WTC11 (cell line): ENCODE data around the gene ABCG1. TPM values are rescaled to one million over a fixed set of nuclear protein-coding genes. Genes with fewer than 3 reads are reported as not detected.

ENCODE experiments used
- ATAC-seq: fragments of 200-7000 bp; cut with Tn5 transposase; 2 replicates; pipeline ENCODE4 v1.10.0; 2021; ENCODE audit warnings: mild to moderate bottlenecking, moderate library complexity
- CTCF ChIA-PET: fragments of 300-600 bp; sonication (Branson Sonifier 250); formaldehyde crosslinking; loops from one replicate; lab custom pipeline; 2021; ENCODE audit warnings: antibody characterized with exemption; lab: Charles Lee
- POLR2A ChIA-PET: fragments of 350-600 bp; sonication (Branson Sonifier 250); formaldehyde crosslinking; loops from one replicate; lab custom pipeline; 2021; ENCODE audit warnings: antibody characterized with exemption; lab: Charles Lee
- DNase-seq: peaks from one replicate; pipeline ENCODE4 v3.0.0; 2021; ENCODE audit warnings: low spot score
- H3K27ac Mint-ChIP-seq: 2 replicates; pipeline ENCODE4 v1.8.0; 2021; ENCODE audit warnings: mixed read lengths
- H3K27me3 Mint-ChIP-seq: 2 replicates; pipeline ENCODE4 v1.8.0; 2021; ENCODE audit warnings: low read depth, mild to moderate bottlenecking, moderate library complexity, mixed read lengths
- H3K36me3 Mint-ChIP-seq: 2 replicates; pipeline ENCODE4 v1.8.0; 2021; ENCODE audit warnings: mixed read lengths
- H3K4me1 Mint-ChIP-seq: 2 replicates; pipeline ENCODE4 v1.8.0; 2022; ENCODE audit warnings: mixed read lengths
- H3K4me3 Mint-ChIP-seq: 2 replicates; pipeline ENCODE4 v1.8.0; 2021; ENCODE audit warnings: mild to moderate bottlenecking, moderate library complexity, mixed read lengths
- H3K9me3 Mint-ChIP-seq: 2 replicates; pipeline ENCODE4 v1.8.0; 2021; ENCODE audit warnings: mixed read lengths
- ATF1 ChIP-seq: sonication (generic); formaldehyde crosslinking; IDR thresholded peaks from 2 replicates; pipeline ENCODE4 v1.8.1; 2023; ENCODE audit warnings: mild to moderate bottlenecking, moderate library complexity, missing genetic modification reagents
- CBFB ChIP-seq: sonication (generic); formaldehyde crosslinking; IDR thresholded peaks from 2 replicates; pipeline ENCODE4 v1.8.1; 2022; ENCODE audit warnings: mild to moderate bottlenecking, low read depth, missing genetic modification reagents
- CREB1 ChIP-seq: sonication (generic); formaldehyde crosslinking; IDR thresholded peaks from 2 replicates; pipeline ENCODE4 v1.8.0; 2023; ENCODE audit warnings: mild to moderate bottlenecking, missing genetic modification reagents
- EMX1 ChIP-seq: fragments of 250-450 bp; sonication (Bioruptor Pico); IDR thresholded peaks from 2 replicates; pipeline ENCODE4 v1.8.0; 2021; ENCODE audit warnings: mild to moderate bottlenecking
- FOXK1 ChIP-seq: sonication (generic); formaldehyde crosslinking; IDR thresholded peaks from 2 replicates; pipeline ENCODE4 v1.8.0; 2022; ENCODE audit warnings: mild to moderate bottlenecking, moderate library complexity, missing genetic modification reagents
- FOXP1 ChIP-seq: sonication (generic); formaldehyde crosslinking; IDR thresholded peaks from 2 replicates; pipeline ENCODE4 v1.8.0; 2022; ENCODE audit warnings: missing genetic modification reagents, mild to moderate bottlenecking, moderate library complexity, borderline replicate concordance
- HMGA2 ChIP-seq: fragments of 250-450 bp; sonication (Bioruptor Pico); IDR thresholded peaks from 2 replicates; pipeline ENCODE4 v1.4.0; 2021; ENCODE audit warnings: mild to moderate bottlenecking, moderate library complexity
- JUN ChIP-seq: sonication (generic); formaldehyde crosslinking; IDR thresholded peaks from 2 replicates; pipeline ENCODE4 v1.8.0; 2023; ENCODE audit warnings: mild to moderate bottlenecking, missing genetic modification reagents
- NR1H2 ChIP-seq: sonication (generic); formaldehyde crosslinking; IDR thresholded peaks from 2 replicates; pipeline ENCODE4 v1.9.0; 2021; ENCODE audit warnings: mild to moderate bottlenecking, moderate library complexity, missing genetic modification reagents
- SMAD3 ChIP-seq: sonication (generic); formaldehyde crosslinking; IDR thresholded peaks from 2 replicates; pipeline ENCODE4 v1.8.0; 2022; ENCODE audit warnings: missing genetic modification reagents, mild to moderate bottlenecking, borderline replicate concordance
- TP53 ChIP-seq: sonication (generic); formaldehyde crosslinking; IDR thresholded peaks from 2 replicates; pipeline ENCODE4 v1.8.1; 2023; ENCODE audit warnings: mild to moderate bottlenecking, missing genetic modification reagents
- ZBTB21 ChIP-seq: sonication (generic); formaldehyde crosslinking; IDR thresholded peaks from 2 replicates; pipeline ENCODE4 v1.8.1; 2023; ENCODE audit warnings: mild to moderate bottlenecking, missing genetic modification reagents, borderline replicate concordance
- ZNF121 ChIP-seq: sonication (generic); formaldehyde crosslinking; IDR thresholded peaks from 2 replicates; pipeline ENCODE4 v1.8.0; 2023; ENCODE audit warnings: missing genetic modification reagents
- ZNF232 ChIP-seq: sonication (generic); formaldehyde crosslinking; IDR thresholded peaks from 2 replicates; pipeline ENCODE4 v1.8.0; 2022; ENCODE audit warnings: mild to moderate bottlenecking, missing genetic modification reagents
- total RNA-seq: library from RNA; stranded (reverse); gene quantifications from 3 replicates; pipeline ENCODE4 v1.2.3, GENCODE V29; 2021
- TF ChIP-seq, protein P1 (sequence below): sonication (generic); formaldehyde crosslinking; IDR thresholded peaks from 2 replicates; pipeline ENCODE4 v1.8.1; 2022; ENCODE audit warnings: missing genetic modification reagents, borderline replicate concordance
- TF ChIP-seq, protein P2 (sequence below): sonication (generic); formaldehyde crosslinking; IDR thresholded peaks from 2 replicates; pipeline ENCODE4 v1.8.0; 2022; ENCODE audit warnings: missing genetic modification reagents
- TF ChIP-seq, protein P3 (sequence below): sonication (generic); formaldehyde crosslinking; IDR thresholded peaks from 2 replicates; pipeline ENCODE4 v1.8.1; 2023; ENCODE audit warnings: mild to moderate bottlenecking, missing genetic modification reagents
- TF ChIP-seq, protein P4 (sequence below): sonication (generic); formaldehyde crosslinking; IDR thresholded peaks from 2 replicates; pipeline ENCODE4 v1.8.0; 2023; ENCODE audit warnings: mild to moderate bottlenecking, missing genetic modification reagents
- TF ChIP-seq, protein P5 (sequence below): sonication (generic); formaldehyde crosslinking; IDR thresholded peaks from 2 replicates; pipeline ENCODE4 v1.8.1; 2023; ENCODE audit warnings: mild to moderate bottlenecking, missing genetic modification reagents, moderate library complexity
- TF ChIP-seq, protein P6 (sequence below): fragments of 250-450 bp; sonication (Bioruptor Pico); IDR thresholded peaks from 2 replicates; pipeline ENCODE4 v2.1.2; 2022; ENCODE audit warnings: mild to moderate bottlenecking, moderate library complexity
- TF ChIP-seq, protein P7 (sequence below): fragments of 250-450 bp; sonication (Bioruptor Pico); IDR thresholded peaks from 2 replicates; pipeline ENCODE4 v1.9.0; 2021; ENCODE audit warnings: mild to moderate bottlenecking
- TF ChIP-seq, protein P8 (sequence below): sonication (generic); formaldehyde crosslinking; IDR thresholded peaks from 2 replicates; pipeline ENCODE4 v1.8.1; 2023; ENCODE audit warnings: mild to moderate bottlenecking, missing genetic modification reagents, moderate library complexity
- TF ChIP-seq, protein P9 (sequence below): sonication (generic); formaldehyde crosslinking; IDR thresholded peaks from 2 replicates; pipeline ENCODE4 v1.8.1; 2022; ENCODE audit warnings: mild to moderate bottlenecking, moderate library complexity, missing genetic modification reagents

ABCG1 gene
- total RNA-seq, 1 experiment from 2014 or later, result 4.0 TPM

DNA sequence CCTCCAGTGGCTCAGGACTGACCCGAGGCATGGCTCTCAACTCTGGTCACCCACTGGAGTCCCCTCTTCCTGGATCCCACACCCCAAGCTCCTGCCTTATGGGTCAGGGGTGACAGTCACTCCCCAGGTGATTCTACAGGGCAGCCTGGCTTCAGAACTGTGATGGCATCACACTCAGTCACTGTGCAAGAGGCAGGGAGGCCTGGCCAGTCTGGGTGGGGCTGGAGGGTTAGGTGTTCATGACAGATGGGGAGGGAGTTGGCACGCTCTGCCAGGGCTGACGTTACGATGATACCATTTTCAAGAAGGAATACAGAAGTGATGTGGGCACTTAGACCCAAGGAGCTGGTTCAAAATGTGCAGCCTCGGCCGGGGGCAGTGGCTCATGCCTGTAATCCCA lies 25.2 kb upstream of the ABCG1 start (continued):
- TF ChIP-seq, protein P1, sequence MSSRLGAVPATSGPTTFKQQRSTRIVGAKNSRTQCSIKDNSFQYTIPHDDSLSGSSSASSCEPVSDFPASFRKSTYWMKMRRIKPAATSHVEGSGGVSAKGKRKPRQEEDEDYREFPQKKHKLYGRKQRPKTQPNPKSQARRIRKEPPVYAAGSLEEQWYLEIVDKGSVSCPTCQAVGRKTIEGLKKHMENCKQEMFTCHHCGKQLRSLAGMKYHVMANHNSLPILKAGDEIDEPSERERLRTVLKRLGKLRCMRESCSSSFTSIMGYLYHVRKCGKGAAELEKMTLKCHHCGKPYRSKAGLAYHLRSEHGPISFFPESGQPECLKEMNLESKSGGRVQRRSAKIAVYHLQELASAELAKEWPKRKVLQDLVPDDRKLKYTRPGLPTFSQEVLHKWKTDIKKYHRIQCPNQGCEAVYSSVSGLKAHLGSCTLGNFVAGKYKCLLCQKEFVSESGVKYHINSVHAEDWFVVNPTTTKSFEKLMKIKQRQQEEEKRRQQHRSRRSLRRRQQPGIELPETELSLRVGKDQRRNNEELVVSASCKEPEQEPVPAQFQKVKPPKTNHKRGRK (CRISPR knock-in tag), result no peak
- no peak for TF ChIP-seq CREB1 (CRISPR knock-in tag)
- TF ChIP-seq FOXP1 (CRISPR knock-in tag), result no peak
- TF ChIP-seq, protein P2, sequence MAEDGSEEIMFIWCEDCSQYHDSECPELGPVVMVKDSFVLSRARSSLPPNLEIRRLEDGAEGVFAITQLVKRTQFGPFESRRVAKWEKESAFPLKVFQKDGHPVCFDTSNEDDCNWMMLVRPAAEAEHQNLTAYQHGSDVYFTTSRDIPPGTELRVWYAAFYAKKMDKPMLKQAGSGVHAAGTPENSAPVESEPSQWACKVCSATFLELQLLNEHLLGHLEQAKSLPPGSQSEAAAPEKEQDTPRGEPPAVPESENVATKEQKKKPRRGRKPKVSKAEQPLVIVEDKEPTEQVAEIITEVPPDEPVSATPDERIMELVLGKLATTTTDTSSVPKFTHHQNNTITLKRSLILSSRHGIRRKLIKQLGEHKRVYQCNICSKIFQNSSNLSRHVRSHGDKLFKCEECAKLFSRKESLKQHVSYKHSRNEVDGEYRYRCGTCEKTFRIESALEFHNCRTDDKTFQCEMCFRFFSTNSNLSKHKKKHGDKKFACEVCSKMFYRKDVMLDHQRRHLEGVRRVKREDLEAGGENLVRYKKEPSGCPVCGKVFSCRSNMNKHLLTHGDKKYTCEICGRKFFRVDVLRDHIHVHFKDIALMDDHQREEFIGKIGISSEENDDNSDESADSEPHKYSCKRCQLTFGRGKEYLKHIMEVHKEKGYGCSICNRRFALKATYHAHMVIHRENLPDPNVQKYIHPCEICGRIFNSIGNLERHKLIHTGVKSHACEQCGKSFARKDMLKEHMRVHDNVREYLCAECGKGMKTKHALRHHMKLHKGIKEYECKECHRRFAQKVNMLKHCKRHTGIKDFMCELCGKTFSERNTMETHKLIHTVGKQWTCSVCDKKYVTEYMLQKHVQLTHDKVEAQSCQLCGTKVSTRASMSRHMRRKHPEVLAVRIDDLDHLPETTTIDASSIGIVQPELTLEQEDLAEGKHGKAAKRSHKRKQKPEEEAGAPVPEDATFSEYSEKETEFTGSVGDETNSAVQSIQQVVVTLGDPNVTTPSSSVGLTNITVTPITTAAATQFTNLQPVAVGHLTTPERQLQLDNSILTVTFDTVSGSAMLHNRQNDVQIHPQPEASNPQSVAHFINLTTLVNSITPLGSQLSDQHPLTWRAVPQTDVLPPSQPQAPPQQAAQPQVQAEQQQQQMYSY (CRISPR knock-in tag), result no peak
- TF ChIP-seq, protein P3, sequence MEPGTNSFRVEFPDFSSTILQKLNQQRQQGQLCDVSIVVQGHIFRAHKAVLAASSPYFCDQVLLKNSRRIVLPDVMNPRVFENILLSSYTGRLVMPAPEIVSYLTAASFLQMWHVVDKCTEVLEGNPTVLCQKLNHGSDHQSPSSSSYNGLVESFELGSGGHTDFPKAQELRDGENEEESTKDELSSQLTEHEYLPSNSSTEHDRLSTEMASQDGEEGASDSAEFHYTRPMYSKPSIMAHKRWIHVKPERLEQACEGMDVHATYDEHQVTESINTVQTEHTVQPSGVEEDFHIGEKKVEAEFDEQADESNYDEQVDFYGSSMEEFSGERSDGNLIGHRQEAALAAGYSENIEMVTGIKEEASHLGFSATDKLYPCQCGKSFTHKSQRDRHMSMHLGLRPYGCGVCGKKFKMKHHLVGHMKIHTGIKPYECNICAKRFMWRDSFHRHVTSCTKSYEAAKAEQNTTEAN (CRISPR knock-in tag), result no peak
- TF ChIP-seq TP53 (CRISPR knock-in tag), result no peak
- TF ChIP-seq, protein P4, sequence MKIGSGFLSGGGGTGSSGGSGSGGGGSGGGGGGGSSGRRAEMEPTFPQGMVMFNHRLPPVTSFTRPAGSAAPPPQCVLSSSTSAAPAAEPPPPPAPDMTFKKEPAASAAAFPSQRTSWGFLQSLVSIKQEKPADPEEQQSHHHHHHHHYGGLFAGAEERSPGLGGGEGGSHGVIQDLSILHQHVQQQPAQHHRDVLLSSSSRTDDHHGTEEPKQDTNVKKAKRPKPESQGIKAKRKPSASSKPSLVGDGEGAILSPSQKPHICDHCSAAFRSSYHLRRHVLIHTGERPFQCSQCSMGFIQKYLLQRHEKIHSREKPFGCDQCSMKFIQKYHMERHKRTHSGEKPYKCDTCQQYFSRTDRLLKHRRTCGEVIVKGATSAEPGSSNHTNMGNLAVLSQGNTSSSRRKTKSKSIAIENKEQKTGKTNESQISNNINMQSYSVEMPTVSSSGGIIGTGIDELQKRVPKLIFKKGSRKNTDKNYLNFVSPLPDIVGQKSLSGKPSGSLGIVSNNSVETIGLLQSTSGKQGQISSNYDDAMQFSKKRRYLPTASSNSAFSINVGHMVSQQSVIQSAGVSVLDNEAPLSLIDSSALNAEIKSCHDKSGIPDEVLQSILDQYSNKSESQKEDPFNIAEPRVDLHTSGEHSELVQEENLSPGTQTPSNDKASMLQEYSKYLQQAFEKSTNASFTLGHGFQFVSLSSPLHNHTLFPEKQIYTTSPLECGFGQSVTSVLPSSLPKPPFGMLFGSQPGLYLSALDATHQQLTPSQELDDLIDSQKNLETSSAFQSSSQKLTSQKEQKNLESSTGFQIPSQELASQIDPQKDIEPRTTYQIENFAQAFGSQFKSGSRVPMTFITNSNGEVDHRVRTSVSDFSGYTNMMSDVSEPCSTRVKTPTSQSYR (CRISPR knock-in tag), result no peak
- TF ChIP-seq, protein P5, sequence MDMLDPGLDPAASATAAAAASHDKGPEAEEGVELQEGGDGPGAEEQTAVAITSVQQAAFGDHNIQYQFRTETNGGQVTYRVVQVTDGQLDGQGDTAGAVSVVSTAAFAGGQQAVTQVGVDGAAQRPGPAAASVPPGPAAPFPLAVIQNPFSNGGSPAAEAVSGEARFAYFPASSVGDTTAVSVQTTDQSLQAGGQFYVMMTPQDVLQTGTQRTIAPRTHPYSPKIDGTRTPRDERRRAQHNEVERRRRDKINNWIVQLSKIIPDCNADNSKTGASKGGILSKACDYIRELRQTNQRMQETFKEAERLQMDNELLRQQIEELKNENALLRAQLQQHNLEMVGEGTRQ (CRISPR knock-in tag), result no peak

DNA sequence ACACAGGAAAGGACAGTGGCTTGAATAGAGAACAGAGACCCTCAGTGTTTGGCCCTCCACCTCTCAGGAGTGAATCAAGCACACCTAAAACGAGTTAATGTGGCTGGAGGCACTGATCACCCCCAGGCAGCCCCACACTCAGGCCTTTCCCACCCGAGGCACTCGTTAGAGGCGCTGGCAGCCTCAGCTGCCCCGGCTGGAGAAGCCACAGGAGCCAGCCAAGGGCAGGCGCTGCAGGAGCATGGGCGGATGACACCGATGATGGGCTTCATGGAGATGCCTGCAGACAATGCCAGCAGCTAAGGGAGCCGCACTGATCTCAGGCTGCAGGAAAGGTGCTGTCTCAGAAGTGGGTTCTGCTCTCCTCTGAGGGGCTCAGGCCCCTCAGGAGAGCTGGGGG lies 24.1 kb upstream of the ABCG1 start:
- ChIA-PET CTCF (interaction anchor here (1.5 kb wide), 1 partner anchor 64 kb away, joined by 5 read pairs; no protein-coding TSS in a partner anchor), POLR2A (no interaction called here)
- peaks cover 8% of the 10 kb centered on the region for H3K9me3 Mint-ChIP-seq
- DNase-seq, result no peak
- H3K36me3 Mint-ChIP-seq, result no peaks in the 10 kb centered on the region
- no peak for ATAC-seq
- no peaks in the 10 kb centered on the region for H3K4me1 Mint-ChIP-seq
- H3K27me3 Mint-ChIP-seq, result no peaks in the 10 kb centered on the region; the same call in 1 of the 2 replicates
- no peak overlapping the region for H3K4me3 Mint-ChIP-seq
- no peak overlapping the region for H3K27ac Mint-ChIP-seq
- TF ChIP-seq ATF1 (CRISPR knock-in tag) (no peak), JUN (CRISPR knock-in tag) (no peak), ZNF232 (CRISPR knock-in tag) (no peak), HMGA2 (CRISPR knock-in tag) (no peak), CBFB (CRISPR knock-in tag) (no peak), EMX1 (CRISPR knock-in tag) (no peak), NR1H2 (no peak), ZNF121 (CRISPR knock-in tag) (no peak), ZBTB21 (no peak), SMAD3 (CRISPR knock-in tag) (no peak), FOXK1 (CRISPR knock-in tag) (no peak)
- TF ChIP-seq, protein P6, sequence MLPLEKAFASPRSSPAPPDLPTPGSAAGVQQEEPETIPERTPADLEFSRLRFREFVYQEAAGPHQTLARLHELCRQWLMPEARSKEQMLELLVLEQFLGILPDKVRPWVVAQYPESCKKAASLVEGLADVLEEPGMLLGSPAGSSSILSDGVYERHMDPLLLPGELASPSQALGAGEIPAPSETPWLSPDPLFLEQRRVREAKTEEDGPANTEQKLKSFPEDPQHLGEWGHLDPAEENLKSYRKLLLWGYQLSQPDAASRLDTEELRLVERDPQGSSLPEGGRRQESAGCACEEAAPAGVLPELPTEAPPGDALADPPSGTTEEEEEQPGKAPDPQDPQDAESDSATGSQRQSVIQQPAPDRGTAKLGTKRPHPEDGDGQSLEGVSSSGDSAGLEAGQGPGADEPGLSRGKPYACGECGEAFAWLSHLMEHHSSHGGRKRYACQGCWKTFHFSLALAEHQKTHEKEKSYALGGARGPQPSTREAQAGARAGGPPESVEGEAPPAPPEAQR (CRISPR knock-in tag), result no peak
- TF ChIP-seq, protein P7, sequence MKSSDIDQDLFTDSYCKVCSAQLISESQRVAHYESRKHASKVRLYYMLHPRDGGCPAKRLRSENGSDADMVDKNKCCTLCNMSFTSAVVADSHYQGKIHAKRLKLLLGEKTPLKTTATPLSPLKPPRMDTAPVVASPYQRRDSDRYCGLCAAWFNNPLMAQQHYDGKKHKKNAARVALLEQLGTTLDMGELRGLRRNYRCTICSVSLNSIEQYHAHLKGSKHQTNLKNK, result no peak
- TF ChIP-seq, protein P8, sequence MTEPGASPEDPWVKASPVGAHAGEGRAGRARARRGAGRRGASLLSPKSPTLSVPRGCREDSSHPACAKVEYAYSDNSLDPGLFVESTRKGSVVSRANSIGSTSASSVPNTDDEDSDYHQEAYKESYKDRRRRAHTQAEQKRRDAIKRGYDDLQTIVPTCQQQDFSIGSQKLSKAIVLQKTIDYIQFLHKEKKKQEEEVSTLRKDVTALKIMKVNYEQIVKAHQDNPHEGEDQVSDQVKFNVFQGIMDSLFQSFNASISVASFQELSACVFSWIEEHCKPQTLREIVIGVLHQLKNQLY (CRISPR knock-in tag), result no peak
- TF ChIP-seq, protein P9, sequence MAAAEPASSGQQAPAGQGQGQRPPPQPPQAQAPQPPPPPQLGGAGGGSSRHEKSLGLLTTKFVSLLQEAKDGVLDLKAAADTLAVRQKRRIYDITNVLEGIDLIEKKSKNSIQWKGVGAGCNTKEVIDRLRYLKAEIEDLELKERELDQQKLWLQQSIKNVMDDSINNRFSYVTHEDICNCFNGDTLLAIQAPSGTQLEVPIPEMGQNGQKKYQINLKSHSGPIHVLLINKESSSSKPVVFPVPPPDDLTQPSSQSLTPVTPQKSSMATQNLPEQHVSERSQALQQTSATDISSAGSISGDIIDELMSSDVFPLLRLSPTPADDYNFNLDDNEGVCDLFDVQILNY (CRISPR knock-in tag), result no peak
